Measurements from ENCODE around the gene ZNF740.

GRCh38 chr12:53143355-53143754 lies 37.2 kb upstream of the ZNF740 start:
- TF ChIP-seq FOXM1 (IDR thresholded peaks at IDR 0.05; ENCODE audit: borderline replicate concordance, low read depth): no peak
- no peak for TF ChIP-seq USF1 (IDR thresholded peaks at IDR 0.05)
- TF ChIP-seq MAX (IDR thresholded peaks at IDR 0.05): no peak
- TF ChIP-seq TAF1 (IDR thresholded peaks at IDR 0.05; ENCODE audit: low read depth): no peak
- TF ChIP-seq CEBPB (IDR thresholded peaks at IDR 0.05): no peak
- no peak for TF ChIP-seq CREB1 (IDR thresholded peaks at IDR 0.05; ENCODE audit: low read depth)
- TF ChIP-seq ZBTB7A (IDR thresholded peaks at IDR 0.05; ENCODE audit: low read depth): no peak
- no peak for TF ChIP-seq RAD21 (IDR thresholded peaks at IDR 0.05; ENCODE audit: low read depth)
- TF ChIP-seq EP300 (IDR thresholded peaks at IDR 0.05; ENCODE audit: borderline replicate concordance): no peak
- TF ChIP-seq EGR1 (IDR thresholded peaks at IDR 0.05): no peak
- TF ChIP-seq NFIC (IDR thresholded peaks at IDR 0.05): no peak
- TF ChIP-seq TEAD4 (IDR thresholded peaks at IDR 0.05): no peak
- no peak for TF ChIP-seq YY1 (IDR thresholded peaks at IDR 0.05; ENCODE audit: low read depth)
- no peak for TF ChIP-seq TCF12 (IDR thresholded peaks at IDR 0.05; ENCODE audit: low read depth)

Measured in Ishikawa (cell line).